GM12878 (cell line): ENCODE measurements around the gene TGFBR3. TPM values are rescaled to one million over a fixed set of nuclear protein-coding genes. Genes with fewer than 3 reads are reported as not detected.

Experiments
- ATAC-seq: fragments of 200-7000 bp; cut with Tn5 transposase; 3 replicates; pipeline ENCODE4 v1.9.1; 2020; ENCODE audit warnings: mild to moderate bottlenecking, moderate library complexity
- BruUV-seq: library from RNA; stranded (reverse); fragments of 400-500 nt; replicated peaks from 2 replicates; lab custom pipeline; 2021; lab: Mats Ljungman, UMichigan
- CTCF ChIA-PET: fragments of 300-600 bp; sonication (Branson Sonifier 250); formaldehyde crosslinking; extraction: SDS; loops from one replicate; lab custom pipeline; 2021; ENCODE audit warnings: inconsistent platforms; lab: Yijun Ruan, JAX
- POLR2A ChIA-PET: fragments of 350-600 bp; formaldehyde crosslinking; extraction: SDS; loops from one replicate; lab custom pipeline; 2021; ENCODE audit warnings: inconsistent platforms; lab: Charles Lee
- RAD21 ChIA-PET: fragments of 300-600 bp; sonication (Branson Sonifier 250); formaldehyde crosslinking; loops from one replicate; lab custom pipeline; 2023; ENCODE audit warnings: antibody characterized with exemption; ENCODE audit not compliant: unreplicated experiment; lab: Charles Lee
- SMC1A ChIA-PET: fragments of 300-600 bp; sonication (Branson Sonifier 250); formaldehyde crosslinking; loops from one replicate; lab custom pipeline; 2023; ENCODE audit not compliant: unreplicated experiment, uncharacterized antibody; lab: Charles Lee
- DNase-seq: peaks from one replicate; pipeline ENCODE4 v3.0.0-alpha.2; 2011; ENCODE audit warnings: low read depth, low spot score
- FAIRE-seq: peaks from 3 replicates; lab custom pipeline; 2011; peaks lifted over from hg19 to GRCh38; lab: Jason Lieb, UNC
- H2AFZ ChIP-seq: 2 replicates; pipeline ENCODE4 v1.6.0; 2011; ENCODE audit warnings: low read depth, low read length, control low read depth; ENCODE audit not compliant: control insufficient read depth
- H3K27ac ChIP-seq: 2 replicates; pipeline ENCODE4 v1.5.1; 2011; ENCODE audit warnings: control low read depth; ENCODE audit not compliant: control insufficient read depth, insufficient read depth
- H3K27me3 ChIP-seq, 2 experiments: replicated peaks in 1 of 2; 2 replicates each; pipeline versions ENCODE4 v1.6.0 to v1.6.1; 2011; ENCODE audit warnings: low read length in 1 of 2; ENCODE audit not compliant: control insufficient read depth in 2 of 2, insufficient read depth in 2 of 2
- H3K36me3 ChIP-seq, 2 experiments: 2 replicates each; pipeline ENCODE4 v1.5.1; 2011; ENCODE audit warnings: low read length in 1 of 2; ENCODE audit not compliant: control insufficient read depth in 2 of 2, insufficient read depth in 2 of 2
- H3K4me1 ChIP-seq: 2 replicates; pipeline ENCODE4 v1.6.1; 2011; ENCODE audit warnings: mild to moderate bottlenecking, low read length, moderate library complexity, mixed read lengths; ENCODE audit not compliant: control insufficient read depth, insufficient read depth
- H3K4me2 ChIP-seq: 2 replicates; pipeline ENCODE4 v1.6.0; 2011; ENCODE audit warnings: control low read depth; ENCODE audit not compliant: control insufficient read depth, insufficient read depth
- H3K4me3 ChIP-seq: fragments of 200-600 bp; sonication (generic); 2 replicates; pipeline ENCODE4 v1.5.1; 2016
- H3K79me2 ChIP-seq: 2 replicates; pipeline ENCODE4 v1.6.0; 2011; ENCODE audit warnings: low read length; ENCODE audit not compliant: control insufficient read depth, insufficient read depth
- H3K9ac ChIP-seq: 2 replicates; pipeline ENCODE4 v1.8.0; 2011; ENCODE audit warnings: low read length, control low read depth, mixed read lengths; ENCODE audit not compliant: control insufficient read depth, insufficient read depth
- H3K9me3 ChIP-seq: replicated peaks from 3 replicates; pipeline ENCODE4 v1.5.1; 2011; ENCODE audit warnings: mild to moderate bottlenecking, low read length; ENCODE audit not compliant: control insufficient read depth, insufficient read depth
- H4K20me1 ChIP-seq: 2 replicates; pipeline ENCODE4 v1.6.0; 2011; ENCODE audit not compliant: control insufficient read depth, insufficient read depth
- ATF3 ChIP-seq: IDR thresholded peaks from 2 replicates; pipeline ENCODE4 v1.6.1; 2011; ENCODE audit warnings: low read depth, mild to moderate bottlenecking, low read length, moderate library complexity, borderline replicate concordance; ENCODE audit errors: extremely low read depth
- BMI1 ChIP-seq: fragments of 450-650 bp; IDR thresholded peaks from 2 replicates; pipeline ENCODE4 v1.6.1; 2016; ENCODE audit warnings: mild to moderate bottlenecking, moderate library complexity, borderline replicate concordance
- CREM ChIP-seq: IDR thresholded peaks from 2 replicates; pipeline ENCODE4 v1.6.1; 2014; ENCODE audit warnings: antibody characterized with exemption, low read depth
- EGR1 ChIP-seq, 2 experiments: IDR thresholded peaks; 1 replicate in 1 of 2; 2 replicates in 1 of 2; pipeline ENCODE4 v1.6.1; 2011 to 2012; ENCODE audit warnings: low read depth in 2 of 2, low read length in 2 of 2, borderline replicate concordance in 1 of 2, mild to moderate bottlenecking in 1 of 2, moderate library complexity in 1 of 2
- LARP7 ChIP-seq: fragments of 450-650 bp; IDR thresholded peaks from 2 replicates; pipeline ENCODE4 v1.6.1; 2017; ENCODE audit warnings: mild to moderate bottlenecking
- MLLT1 ChIP-seq: fragments of 450-650 bp; IDR thresholded peaks from 2 replicates; pipeline ENCODE4 v1.6.1; 2016; ENCODE audit warnings: mild to moderate bottlenecking
- POLR2AphosphoS5 ChIP-seq: IDR thresholded peaks from 2 replicates; pipeline ENCODE4 v1.6.1; 2011; ENCODE audit warnings: mild to moderate bottlenecking, low read length, inconsistent platforms
- PRDM15 ChIP-seq: fragments of 450-650 bp; formaldehyde crosslinking; IDR thresholded peaks from 2 replicates; pipeline ENCODE4 v1.4.0; 2020; ENCODE audit warnings: mild to moderate bottlenecking, moderate library complexity
- RAD51 ChIP-seq: fragments of 450-650 bp; IDR thresholded peaks from 2 replicates; pipeline ENCODE4 v1.6.1; 2016; ENCODE audit warnings: moderate library complexity, mild to moderate bottlenecking, inconsistent platforms
- SMC3 ChIP-seq: IDR thresholded peaks from 2 replicates; pipeline ENCODE4 v1.6.1; 2011; ENCODE audit warnings: low read length, improper control_type of control experiment, borderline replicate concordance
- SPI1 ChIP-seq: IDR thresholded peaks from 2 replicates; pipeline ENCODE4 v1.6.1; 2011; ENCODE audit warnings: low read depth, mild to moderate bottlenecking, low read length, moderate library complexity, borderline replicate concordance; ENCODE audit not compliant: insufficient read depth
- SREBF2 ChIP-seq: IDR thresholded peaks from 2 replicates; pipeline ENCODE4 v1.6.1; 2012; ENCODE audit warnings: mild to moderate bottlenecking, low read length
- ZZZ3 ChIP-seq: IDR thresholded peaks from 2 replicates; pipeline ENCODE4 v1.6.1; 2011; ENCODE audit warnings: low read depth; ENCODE audit not compliant: control insufficient read depth, insufficient read length
- WGBS: methylation state at CpG from one replicate; pipeline ENCODE4 v1.1.6; 2016; ENCODE audit warnings: low lambda C conversion rate; ENCODE audit not compliant: insufficient replicate concordance, insufficient coverage; ENCODE audit errors: missing lambda C conversion rate; 5-methylcytosine and 5-hydroxymethylcytosine counted together
- in situ Hi-C: fragments of 300-500 bp; cut with MboI; formaldehyde crosslinking; loops from 9 replicates; pipeline ENCODE4 v1.14.3; 2018; ENCODE audit warnings: mixed read lengths
- intact Hi-C: fragments of 100-400 bp; cut with micrococcal nuclease; formaldehyde crosslinking; loops from one replicate; pipeline ENCODE4 v1.14.2; 2022; ENCODE audit not compliant: unreplicated experiment
- polyA plus RNA-seq, 11 experiments: library from polyadenylated mRNA; depleted of rRNA in 4 of 11; unstranded in 6 of 11; stranded (reverse) in 5 of 11; fragments of >200 nt; fragmentation: Nextera tagmentation in 4 of 11; fragmentation: Illumina TruSeq in 1 of 11; extraction: Ambion mirVana in 4 of 11; extraction: Trizol in 1 of 11; gene quantifications; 1 replicate in 1 of 11; 2 replicates in 10 of 11; pipeline versions ENCODE4 v1.2.1 to v1.2.3, GENCODE V29; 2011 to 2016; ENCODE audit warnings: inconsistent platforms in 2 of 11, missing spikeins in 2 of 11, low read depth in 1 of 11
- total RNA-seq, 4 experiments: library from RNA; depleted of rRNA in 3 of 4; stranded (reverse); fragments of >200 nt in 3 of 4; fragmentation: Illumina TruSeq in 1 of 4; extraction: Trizol in 1 of 4; gene quantifications; 2 replicates each; pipeline versions ENCODE4 v1.2.1 to v1.2.3, GENCODE V29; 2013 to 2021
- TF ChIP-seq, protein P1 (sequence below): fragments of 450-650 bp; formaldehyde crosslinking; IDR thresholded peaks from 2 replicates; pipeline ENCODE4 v1.5.0; 2022; ENCODE audit warnings: mild to moderate bottlenecking, missing genetic modification characterization

The TGFBR3 gene
- total and polyA plus RNA-seq, 10 of the 15 experiments (the other 5 are each of a cell fraction or from before 2014, with no cell fraction given): 2.7 to 16.5 (median 12.6) TPM

- no peak for TF ChIP-seq PRDM15 (CRISPR knock-in tag)
- TF ChIP-seq SPI1: no peak
- TF ChIP-seq POLR2AphosphoS5: no peak
- TF ChIP-seq RAD51: no peak
- no peak for TF ChIP-seq EGR1 (IDR thresholded peaks at IDR 0.05; ENCODE audit: borderline replicate concordance in 1 of 2, low read depth in 2 of 2, low read length in 2 of 2)
- no peak for TF ChIP-seq ATF3
- TF ChIP-seq, all 136 proteins: peak for 0
Measured at GRCh38 chr1:91720044-91720443, 165.9 kb downstream of the TGFBR3 start (continued).

DNA sequence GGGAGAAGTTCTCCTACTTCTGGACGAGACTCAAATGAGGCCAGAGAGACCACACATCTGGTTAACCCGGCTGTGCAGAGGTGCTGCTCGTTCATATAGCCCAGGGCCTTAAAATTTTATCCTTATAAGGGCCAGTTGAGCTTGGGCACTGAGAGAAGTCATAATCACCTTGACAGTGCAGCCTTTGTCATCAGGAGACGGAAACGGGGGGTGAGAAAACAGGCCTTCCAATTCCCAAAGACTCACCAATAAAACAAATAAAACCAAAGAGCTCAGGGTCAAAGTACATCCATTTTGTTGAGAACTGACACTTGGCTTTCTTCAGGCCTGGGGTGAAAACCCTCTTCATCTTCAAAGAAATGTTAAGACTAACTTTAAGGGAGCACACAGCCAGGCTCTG, 167.1 kb downstream of the TGFBR3 start:
- Histone ChIP-seq H3K27me3 (no peaks in the 10 kb centered on the region), H3K27ac (no peak overlapping the region), H3K9me3 (no peaks in the 10 kb centered on the region), H3K79me2 (no peaks in the 10 kb centered on the region), H2AFZ (no peak overlapping the region), H4K20me1 (no peaks in the 10 kb centered on the region), H3K4me2 (no peak overlapping the region), H3K4me1 (no peaks in the 10 kb centered on the region), H3K4me3 (no peak overlapping the region), H3K36me3 (no peaks in the 10 kb centered on the region), H3K9ac (no peak overlapping the region)
- ChIA-PET POLR2A (no interaction called here), SMC1A (no interaction called here), CTCF (no interaction called here), RAD21 (no interaction called here)
- DNase-seq (no peak), FAIRE-seq (no peak), ATAC-seq (no peak)
- WGBS: 98% methylated on average over 5 of the region's 5 CpGs
- no TSS peak for BruUV-seq
- intact Hi-C loops: no loop called here
- in situ Hi-C loops: no loop called here
- TF ChIP-seq ZZZ3 (no peak), SREBF2 (no peak), BMI1 (no peak), CREM (no peak), SMC3 (no peak), LARP7 (no peak), MLLT1 (no peak)
- TF ChIP-seq, protein P1, sequence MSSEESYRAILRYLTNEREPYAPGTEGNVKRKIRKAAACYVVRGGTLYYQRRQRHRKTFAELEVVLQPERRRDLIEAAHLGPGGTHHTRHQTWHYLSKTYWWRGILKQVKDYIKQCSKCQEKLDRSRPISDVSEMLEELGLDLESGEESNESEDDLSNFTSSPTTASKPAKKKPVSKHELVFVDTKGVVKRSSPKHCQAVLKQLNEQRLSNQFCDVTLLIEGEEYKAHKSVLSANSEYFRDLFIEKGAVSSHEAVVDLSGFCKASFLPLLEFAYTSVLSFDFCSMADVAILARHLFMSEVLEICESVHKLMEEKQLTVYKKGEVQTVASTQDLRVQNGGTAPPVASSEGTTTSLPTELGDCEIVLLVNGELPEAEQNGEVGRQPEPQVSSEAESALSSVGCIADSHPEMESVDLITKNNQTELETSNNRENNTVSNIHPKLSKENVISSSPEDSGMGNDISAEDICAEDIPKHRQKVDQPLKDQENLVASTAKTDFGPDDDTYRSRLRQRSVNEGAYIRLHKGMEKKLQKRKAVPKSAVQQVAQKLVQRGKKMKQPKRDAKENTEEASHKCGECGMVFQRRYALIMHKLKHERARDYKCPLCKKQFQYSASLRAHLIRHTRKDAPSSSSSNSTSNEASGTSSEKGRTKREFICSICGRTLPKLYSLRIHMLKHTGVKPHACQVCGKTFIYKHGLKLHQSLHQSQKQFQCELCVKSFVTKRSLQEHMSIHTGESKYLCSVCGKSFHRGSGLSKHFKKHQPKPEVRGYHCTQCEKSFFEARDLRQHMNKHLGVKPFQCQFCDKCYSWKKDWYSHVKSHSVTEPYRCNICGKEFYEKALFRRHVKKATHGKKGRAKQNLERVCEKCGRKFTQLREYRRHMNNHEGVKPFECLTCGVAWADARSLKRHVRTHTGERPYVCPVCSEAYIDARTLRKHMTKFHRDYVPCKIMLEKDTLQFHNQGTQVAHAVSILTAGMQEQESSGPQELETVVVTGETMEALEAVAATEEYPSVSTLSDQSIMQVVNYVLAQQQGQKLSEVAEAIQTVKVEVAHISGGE (CRISPR knock-in tag): no peak
